Measurements from ENCODE around the gene MLPH.

DNA sequence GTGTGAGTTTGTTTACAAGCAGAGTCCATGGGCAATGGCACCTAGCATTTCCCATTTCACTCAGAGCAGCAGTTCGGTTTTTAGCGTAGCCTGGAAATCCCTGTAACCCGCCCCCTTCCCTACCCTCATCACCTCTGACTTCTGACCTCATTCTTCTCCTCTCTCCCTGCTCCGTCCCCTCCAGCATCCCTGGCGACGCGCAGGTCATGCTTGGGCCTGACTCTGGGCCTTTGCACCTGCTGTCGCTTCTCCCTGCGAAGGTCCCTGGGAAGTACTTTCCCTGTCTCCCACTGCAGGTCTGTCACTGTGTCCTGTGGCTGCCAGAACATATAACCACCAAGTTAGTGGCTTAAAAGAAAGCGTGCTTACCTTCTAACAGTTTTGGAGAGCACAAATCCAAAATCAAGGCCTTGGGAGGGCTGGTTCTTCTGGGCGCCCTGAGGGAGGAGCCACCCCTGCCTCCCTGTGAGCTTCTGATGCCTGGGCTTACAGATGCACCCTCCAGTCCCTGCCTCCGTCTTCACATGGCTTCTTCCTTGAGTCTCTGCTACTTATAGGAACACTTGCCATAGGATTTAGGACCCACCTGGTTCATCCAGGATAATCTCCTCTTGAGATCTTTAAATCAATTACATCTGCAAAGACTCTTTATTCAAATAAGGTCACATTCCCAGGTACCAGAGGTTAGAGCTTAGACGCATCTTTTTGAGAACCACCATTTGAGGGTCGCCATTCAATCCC is 111.6 kb downstream of the MLPH start:
- TF ChIP-seq CTCF (IDR thresholded peaks at IDR 0.05) (no peak), POLR2A (IDR thresholded peaks at IDR 0.05) (no peak)
